Measurements from ENCODE around the gene DIAPH2.

DNA sequence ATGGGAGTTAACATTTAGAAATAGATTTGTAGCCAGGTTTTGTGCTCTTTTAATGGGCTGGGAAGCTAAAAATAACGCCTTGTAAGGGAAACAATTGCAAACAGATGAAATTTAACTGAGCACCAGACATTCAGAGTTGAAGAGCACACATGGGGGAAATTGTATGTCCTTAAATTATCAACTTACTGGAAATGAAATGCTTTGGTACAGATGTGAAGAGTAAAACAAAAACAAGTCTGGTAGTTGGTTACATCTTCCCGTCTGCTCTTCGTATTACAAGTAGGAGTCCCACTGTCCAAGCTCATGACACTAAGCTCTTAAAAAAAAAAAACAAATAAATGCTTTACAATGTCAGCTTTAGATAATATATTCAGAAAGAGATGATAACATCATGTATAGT is 139.5 kb downstream of the DIAPH2 start:
- TF ChIP-seq, protein P1, sequence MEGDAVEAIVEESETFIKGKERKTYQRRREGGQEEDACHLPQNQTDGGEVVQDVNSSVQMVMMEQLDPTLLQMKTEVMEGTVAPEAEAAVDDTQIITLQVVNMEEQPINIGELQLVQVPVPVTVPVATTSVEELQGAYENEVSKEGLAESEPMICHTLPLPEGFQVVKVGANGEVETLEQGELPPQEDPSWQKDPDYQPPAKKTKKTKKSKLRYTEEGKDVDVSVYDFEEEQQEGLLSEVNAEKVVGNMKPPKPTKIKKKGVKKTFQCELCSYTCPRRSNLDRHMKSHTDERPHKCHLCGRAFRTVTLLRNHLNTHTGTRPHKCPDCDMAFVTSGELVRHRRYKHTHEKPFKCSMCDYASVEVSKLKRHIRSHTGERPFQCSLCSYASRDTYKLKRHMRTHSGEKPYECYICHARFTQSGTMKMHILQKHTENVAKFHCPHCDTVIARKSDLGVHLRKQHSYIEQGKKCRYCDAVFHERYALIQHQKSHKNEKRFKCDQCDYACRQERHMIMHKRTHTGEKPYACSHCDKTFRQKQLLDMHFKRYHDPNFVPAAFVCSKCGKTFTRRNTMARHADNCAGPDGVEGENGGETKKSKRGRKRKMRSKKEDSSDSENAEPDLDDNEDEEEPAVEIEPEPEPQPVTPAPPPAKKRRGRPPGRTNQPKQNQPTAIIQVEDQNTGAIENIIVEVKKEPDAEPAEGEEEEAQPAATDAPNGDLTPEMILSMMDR (IDR thresholded peaks at IDR 0.05; ENCODE audit: low read length), result no peak
- TF ChIP-seq EZH2 (optimal IDR thresholded peaks at IDR 0.05; ENCODE audit: low read depth, low read length), result no peak
- TF ChIP-seq EZH2phosphoT487 (IDR thresholded peaks at IDR 0.05; ENCODE audit: low read length), result no peak
